Measurements from ENCODE around the gene SPDYC.
A peak's percentile ranks its signal among the peaks of the same experiment; 100 is the strongest.
"Not testable (repeated sequence)": the region's sequence is repeated elsewhere in the genome, so short reads cannot be mapped to it uniquely, and the experiment has no call there.

SPDYC gene

GRCh38 chr11:65134240-65134951, 35.6 kb upstream of the SPDYC start, which contains the start of gene SYVN1:
Gene SYVN1 (minus strand): TSS chr11:65134519. CDS start chr11:65133601, 918 bp downstream.
- peak; percentile 89 for DNase-seq

- DNase-seq: peak; percentile 75
Observed at GRCh38 chr11:65134952-65135632, 34.9 kb upstream of the SPDYC start.

- DNase-seq: no peak
Observed at GRCh38 chr11:65135633-65136145, 34.3 kb upstream of the SPDYC start.

DNA sequence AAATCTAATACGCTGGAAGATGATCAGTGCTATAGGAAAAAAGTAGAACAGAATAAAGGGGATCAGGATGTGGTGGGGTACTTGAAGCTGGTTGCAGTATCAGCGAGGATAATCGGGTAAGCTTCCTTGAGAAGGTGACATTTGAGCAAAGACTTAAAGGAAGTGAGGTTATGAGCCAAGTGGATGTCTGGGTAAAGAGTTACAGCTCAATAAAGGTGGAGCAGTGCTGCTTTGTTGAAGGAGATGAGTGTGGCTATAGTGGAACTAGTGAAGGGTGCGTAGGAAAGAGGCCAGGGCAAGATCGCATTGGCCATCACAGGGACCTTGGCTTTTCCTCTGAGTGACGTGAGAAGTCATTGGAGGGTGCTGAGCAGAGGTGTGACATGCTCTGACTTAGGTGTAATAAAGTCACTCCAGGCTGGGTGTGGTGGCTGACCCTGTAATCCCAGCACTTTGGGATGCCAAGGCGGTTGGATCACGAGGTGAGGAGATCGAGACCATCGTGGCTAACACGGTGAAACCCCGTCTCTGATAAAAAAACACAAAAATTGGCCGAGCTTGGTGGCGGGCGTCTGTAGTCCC, 33.4 kb upstream of the SPDYC start:
- DNase-seq: no peak

DNA sequence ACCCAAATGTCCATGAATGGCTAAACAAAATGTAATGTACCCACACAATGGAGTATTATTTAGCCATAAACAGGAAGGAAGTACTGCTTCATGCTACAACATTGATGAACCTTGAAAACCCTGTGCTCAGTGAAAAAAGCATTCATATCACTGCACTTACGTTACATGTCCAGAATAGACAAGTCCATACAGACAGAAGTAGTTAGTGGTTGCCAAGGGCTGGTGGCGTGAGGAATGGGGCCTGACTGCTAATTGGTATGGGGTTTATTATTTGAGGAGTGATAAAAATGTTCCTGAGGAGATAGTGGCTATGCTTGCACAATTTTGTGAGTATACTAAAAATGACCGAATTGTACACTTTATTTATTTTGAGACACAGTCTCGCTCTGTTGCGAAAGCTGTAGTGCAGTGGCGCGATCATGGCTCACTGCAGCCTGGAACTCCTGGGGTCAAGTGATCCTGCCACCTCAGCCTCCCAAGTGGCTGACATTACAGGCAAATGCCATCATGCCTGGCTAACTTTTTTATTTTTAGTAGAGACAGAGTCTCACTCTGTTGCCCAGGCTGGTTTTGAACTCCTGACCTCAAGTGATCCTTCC, 28.0 kb upstream of the SPDYC start:
- DNase-seq: no peak

DNA sequence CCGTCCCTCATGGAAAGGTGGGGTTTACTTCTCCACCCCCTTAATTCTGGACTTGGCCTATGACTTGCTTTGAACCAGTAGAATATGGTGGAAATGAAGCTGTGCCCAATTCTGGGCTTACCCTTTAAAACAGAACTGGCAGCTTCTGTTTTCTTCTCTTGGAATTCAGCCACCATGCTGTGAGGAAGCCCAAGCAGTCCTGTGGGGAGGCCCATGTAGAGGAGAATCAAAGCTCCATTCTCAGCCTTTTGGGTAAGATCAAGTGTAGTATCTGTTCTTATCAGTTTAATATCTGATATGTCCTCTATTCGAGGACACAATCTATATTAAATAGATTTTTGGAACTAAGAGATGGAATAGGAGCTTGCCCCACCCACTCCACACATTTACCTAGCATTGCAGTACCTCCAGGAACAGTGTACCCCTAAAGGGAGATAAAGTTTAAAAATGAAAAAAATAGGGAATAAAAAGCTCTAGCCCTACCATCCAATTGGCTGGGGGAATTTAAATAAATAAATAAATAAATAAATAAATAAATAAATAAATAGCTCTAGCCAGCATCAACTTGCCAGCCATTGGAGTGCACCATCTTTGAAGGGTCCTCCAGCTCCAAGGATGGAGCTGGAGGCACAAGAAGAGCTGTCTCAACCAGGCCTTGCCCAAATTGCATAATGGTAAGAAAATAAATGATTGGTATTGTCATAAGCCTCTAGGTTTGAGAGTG, 22.5 kb upstream of the SPDYC start:
- no peak for DNase-seq

DNA sequence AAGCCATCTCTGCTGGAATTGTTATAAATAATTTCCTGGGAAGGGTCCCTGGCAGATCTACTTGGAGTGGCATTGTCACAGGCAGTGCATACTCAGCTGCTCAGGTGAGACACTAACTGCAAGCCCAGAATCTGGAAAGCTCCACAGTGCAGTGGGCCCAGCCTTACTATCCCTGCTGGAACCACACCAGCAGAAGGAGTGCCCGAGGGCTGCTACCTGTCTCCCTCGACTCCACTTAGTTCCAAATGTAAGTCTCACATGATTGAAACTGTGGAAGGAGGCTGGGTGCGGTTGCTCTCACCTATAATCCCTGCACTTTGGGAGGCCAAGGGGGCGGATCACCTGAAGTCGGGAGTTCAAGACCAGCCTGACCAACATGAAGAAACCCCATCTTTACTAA, 21.4 kb upstream of the SPDYC start:
- no peak for DNase-seq

- not testable (repeated sequence) for DNase-seq
Observed at GRCh38 chr11:65150131-65150508, 19.9 kb upstream of the SPDYC start.

DNA sequence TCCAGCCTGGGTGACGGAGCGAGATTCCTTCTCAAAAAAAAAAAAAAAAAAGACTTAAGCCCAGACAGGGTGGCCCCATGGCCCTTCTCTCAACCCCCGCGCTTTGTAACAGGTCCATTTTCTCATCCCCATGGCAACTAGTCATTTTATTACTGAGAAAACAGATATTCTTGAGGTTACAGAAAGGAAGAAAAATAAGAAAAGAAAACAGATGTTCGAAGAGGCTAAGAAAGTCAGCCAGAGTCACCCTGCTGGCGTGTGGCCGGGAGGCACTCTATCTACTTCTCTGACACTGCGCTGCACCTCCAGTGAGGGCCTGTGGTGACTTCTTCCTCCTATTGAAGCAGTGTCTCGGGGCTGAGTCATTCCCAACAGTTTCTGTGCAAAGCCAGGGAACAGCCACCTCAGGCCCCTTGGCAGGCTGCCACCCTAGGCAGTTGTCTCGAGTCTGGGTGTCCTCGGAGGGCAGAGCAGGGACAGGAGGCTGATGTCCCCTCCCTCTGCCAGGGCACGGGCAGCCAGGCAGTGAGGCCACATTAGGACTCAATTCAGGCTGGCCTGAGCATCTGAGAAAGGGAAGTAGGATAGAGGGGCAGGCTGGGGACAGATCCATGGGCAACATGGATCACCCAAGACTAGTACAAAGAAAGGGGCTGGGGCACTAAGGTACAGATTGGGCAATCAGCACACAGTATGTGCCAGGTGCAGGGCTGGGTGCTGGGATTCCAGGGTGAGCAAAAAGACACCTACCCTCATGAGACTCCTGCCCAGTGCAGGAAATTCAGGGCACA, 19.3 kb upstream of the SPDYC start:
- DNase-seq: no peak

DNA sequence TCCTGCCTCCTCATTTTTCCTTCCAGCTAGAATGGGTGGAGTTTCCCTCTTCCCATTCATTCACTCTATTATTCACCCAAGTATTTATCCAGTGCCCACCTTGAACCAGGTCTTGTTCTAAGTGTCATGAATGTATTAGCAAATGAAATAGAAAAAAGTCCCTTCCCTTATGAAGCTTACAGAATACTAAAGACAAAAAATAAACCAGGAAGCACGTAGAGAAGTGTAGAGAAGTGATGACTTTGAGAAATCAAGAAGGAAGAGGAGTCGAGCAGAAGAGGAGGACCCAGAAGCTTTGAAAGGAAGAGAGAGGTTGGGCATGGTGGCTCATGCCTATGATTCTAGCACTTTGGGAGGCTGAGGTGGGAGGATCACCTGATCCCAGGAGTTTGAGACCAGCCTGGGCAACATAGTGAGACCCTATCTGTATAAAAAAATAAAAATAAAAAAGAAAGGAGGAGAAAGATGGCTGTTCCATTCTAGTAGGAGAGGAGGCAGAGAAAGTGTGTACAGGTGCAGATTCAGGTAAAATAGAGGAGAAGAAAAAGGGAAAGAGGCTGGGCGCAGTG, 18.6 kb upstream of the SPDYC start:
- no peak for DNase-seq

DNA sequence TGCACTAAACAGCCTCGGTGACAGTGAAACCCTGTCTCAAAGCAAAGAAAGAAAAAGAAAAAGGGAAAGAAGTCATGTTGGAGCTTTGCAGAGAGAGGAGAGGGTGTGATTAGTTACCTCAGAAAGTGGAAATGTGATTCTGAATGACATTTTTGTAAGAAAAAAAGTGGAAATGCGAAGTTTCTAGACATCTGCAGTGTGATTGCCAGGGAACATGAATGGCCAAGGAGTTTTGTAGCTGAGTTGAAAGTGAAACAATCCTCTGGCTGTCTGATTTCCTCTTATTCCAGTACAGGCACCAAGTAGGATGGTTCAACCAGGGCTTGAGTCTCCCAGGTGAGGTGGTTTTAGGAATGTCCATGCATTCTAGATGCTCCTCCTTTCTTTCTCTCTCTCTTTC, 17.9 kb upstream of the SPDYC start:
- DNase-seq: no peak

GRCh38 chr11:65156256-65156655, 13.8 kb upstream of the SPDYC start:
- DNase-seq: no peak

DNA sequence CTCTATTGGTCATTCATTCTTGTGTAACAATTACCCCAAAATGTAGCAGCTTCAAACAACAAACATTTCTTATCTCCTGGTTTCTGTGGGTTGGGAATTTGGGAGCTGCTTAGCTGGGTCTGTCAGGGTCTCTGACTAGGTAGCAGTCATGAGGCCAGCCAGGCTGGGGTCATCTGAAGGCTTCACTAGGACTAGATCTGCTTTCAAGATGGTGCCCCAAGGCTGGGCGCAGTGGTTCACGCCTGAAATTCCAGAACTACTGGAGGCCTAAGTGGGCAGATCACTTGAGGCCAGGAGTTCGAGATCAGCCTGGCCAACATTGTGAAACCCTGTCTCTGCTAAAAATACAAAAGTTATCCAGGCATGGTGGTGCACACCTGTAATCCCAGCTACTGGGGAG, 13.1 kb upstream of the SPDYC start:
- DNase-seq: no peak

GRCh38 chr11:65157336-65157735, 12.7 kb upstream of the SPDYC start:
- DNase-seq: no peak

- no peak for DNase-seq
Observed at GRCh38 chr11:65159012-65159411, 11.0 kb upstream of the SPDYC start.

- no peak for DNase-seq
Observed at GRCh38 chr11:65160643-65161042, 9.4 kb upstream of the SPDYC start.

GRCh38 chr11:65163684-65164083, 6.3 kb upstream of the SPDYC start:
- no peak for DNase-seq

DNA sequence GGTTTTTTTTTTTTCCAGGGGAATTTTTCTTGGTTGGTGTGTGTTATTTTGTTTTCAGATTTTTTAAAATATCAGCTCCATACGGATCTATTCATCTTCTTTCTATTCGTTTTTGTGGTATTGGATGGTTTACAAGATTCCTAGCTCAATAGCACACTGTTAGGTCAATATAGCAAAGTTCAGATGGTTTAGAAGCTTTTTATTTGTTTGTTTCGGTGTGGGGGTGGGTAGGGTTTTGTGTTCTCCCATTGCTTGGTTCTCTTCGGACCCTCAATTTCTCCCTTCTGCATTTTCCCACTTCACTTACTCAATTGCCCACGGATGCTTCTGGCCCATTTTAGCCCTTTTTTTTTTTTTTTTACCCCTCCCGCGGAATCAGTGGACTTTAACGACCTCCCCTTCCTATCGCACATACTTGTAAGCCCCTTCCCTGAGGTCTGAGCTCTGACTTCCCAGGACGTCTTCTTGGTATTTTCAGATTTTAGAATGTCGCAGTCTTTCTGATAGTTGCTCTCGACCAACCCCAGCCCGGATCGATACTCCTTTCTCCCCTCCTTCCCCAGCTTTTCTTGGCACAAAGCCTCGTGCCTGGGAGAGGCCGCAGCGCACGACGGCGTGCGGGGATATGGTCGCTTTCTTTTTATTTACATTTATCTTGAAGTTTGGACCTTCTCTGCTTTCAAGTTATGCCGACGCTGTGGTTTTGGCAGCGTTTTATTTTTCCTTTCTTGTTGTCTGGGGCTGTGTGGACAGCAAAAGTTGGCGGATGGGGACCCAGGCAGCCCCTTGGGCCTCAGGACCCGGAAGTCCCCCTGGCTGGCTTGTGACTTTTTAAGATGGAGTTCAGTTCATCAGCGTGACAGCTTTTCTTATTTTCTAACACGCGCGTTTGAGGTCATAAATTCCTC, 4.4 kb upstream of the SPDYC start:
- no peak for DNase-seq

GRCh38 chr11:65166893-65167292, 3.1 kb upstream of the SPDYC start:
- no peak for DNase-seq

- DNase-seq: no peak
Observed at GRCh38 chr11:65167656-65168055, 2.4 kb upstream of the SPDYC start.

Measured in T-helper 9 cell (primary cell).